ENCODE results near the gene CDK6. TPM values are rescaled to one million over a fixed set of nuclear protein-coding genes. Genes with fewer than 3 reads are reported as not detected.

The CDK6 gene
- total RNA-seq, 4 donors from 2014 or later: 1.2 to 6.9 (median 2.6) TPM

DNA sequence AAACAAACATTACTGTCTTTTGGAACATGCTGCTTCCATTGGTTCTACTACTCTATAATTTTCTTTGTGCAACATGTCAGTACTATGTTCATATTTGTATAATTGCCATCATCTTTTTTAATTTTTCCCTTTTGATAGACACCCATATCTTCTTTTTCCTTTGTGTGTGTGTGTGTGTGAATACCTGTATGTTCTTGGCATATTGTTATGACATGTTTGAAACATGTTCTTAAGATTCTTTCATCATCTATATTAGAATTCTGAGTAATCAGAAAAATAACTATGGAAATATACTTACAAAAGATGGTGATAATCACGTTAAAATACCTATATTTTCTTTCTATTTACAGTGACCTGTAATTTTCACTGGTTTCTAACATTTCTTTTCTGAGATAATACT is 3.5 kb upstream of the CDK6 start:
- DNase-seq (no peak), ATAC-seq (no peak)
- peaks cover 0 to 16% (median 13%) of the 10 kb centered on the region in 3 donors for H3K27me3 ChIP-seq
- TF ChIP-seq, protein P1, sequence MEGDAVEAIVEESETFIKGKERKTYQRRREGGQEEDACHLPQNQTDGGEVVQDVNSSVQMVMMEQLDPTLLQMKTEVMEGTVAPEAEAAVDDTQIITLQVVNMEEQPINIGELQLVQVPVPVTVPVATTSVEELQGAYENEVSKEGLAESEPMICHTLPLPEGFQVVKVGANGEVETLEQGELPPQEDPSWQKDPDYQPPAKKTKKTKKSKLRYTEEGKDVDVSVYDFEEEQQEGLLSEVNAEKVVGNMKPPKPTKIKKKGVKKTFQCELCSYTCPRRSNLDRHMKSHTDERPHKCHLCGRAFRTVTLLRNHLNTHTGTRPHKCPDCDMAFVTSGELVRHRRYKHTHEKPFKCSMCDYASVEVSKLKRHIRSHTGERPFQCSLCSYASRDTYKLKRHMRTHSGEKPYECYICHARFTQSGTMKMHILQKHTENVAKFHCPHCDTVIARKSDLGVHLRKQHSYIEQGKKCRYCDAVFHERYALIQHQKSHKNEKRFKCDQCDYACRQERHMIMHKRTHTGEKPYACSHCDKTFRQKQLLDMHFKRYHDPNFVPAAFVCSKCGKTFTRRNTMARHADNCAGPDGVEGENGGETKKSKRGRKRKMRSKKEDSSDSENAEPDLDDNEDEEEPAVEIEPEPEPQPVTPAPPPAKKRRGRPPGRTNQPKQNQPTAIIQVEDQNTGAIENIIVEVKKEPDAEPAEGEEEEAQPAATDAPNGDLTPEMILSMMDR (IDR thresholded peaks at IDR 0.05 in 4 of 5, conservative IDR thresholded peaks at IDR 0.05 in 1 of 5): no peak
- TF ChIP-seq POLR2A (IDR thresholded peaks at IDR 0.05): no peak
- H3K9me3 ChIP-seq: no peaks in the 10 kb centered on the region
- in situ Hi-C loops (cut with MboI; ENCODE audit: low sequenced_read_pairs in 4 of 4) (loop anchor here in 2 of 4 donors (10.0 to 25.0 kb wide), 2 partner anchors 215 to 228 kb away; no protein-coding TSS in a partner anchor), intact Hi-C loops (cut with DNase I; ENCODE audit: low total_unique reads) (loop anchor here (5.0 kb wide), 1 partner anchor 313 kb away; the partner anchor contains the start of genes PEX1 and RBM48)
- H3K4me1 ChIP-seq: no peaks in the 10 kb centered on the region
- H3K36me3 ChIP-seq: no peaks in the 10 kb centered on the region
- no peak overlapping the region for H3K27ac ChIP-seq
- no peak overlapping the region for H3K4me3 ChIP-seq

DNA sequence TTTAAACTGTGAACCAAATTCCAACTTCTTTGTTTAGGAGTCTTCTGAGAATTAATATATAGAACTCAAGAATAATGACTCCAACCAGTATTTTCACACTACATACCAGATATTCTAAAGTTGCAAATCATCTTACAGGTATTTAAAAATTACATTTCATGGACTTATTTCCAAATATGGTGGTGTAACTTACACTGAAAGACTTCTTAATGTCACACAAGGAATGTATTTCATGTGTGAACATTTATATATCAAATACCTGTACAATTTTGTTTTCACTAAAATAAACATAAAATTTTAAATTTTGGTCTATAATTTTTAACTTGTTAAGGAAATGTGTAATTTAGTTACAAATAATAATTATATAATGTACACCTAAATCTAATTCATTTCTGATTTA is 2.6 kb upstream of the CDK6 start:
- no peak for DNase-seq
- no peaks in the 10 kb centered on the region for H3K9me3 ChIP-seq
- TF ChIP-seq, protein P1 (IDR thresholded peaks at IDR 0.05 in 4 of 5, conservative IDR thresholded peaks at IDR 0.05 in 1 of 5): no peak
- TF ChIP-seq POLR2A (IDR thresholded peaks at IDR 0.05): no peak
- intact Hi-C loops (cut with DNase I; ENCODE audit: low total_unique reads): loop anchor here (5.0 kb wide), 1 partner anchor 312 kb away; the partner anchor contains the start of genes PEX1 and RBM48
- H3K4me3 ChIP-seq: no peak overlapping the region
- H3K27me3 ChIP-seq: peaks cover 0 to 26% (median 23%) of the 10 kb centered on the region in 3 donors
- ATAC-seq: no peak
- no peaks in the 10 kb centered on the region for H3K4me1 ChIP-seq
- in situ Hi-C loops (cut with MboI; ENCODE audit: low sequenced_read_pairs in 4 of 4): loop anchor here in 2 of 4 donors (10.0 to 25.0 kb wide), 2 partner anchors 214 to 227 kb away; no protein-coding TSS in a partner anchor
- no peaks in the 10 kb centered on the region for H3K36me3 ChIP-seq
- H3K27ac ChIP-seq: no peak overlapping the region

DNA sequence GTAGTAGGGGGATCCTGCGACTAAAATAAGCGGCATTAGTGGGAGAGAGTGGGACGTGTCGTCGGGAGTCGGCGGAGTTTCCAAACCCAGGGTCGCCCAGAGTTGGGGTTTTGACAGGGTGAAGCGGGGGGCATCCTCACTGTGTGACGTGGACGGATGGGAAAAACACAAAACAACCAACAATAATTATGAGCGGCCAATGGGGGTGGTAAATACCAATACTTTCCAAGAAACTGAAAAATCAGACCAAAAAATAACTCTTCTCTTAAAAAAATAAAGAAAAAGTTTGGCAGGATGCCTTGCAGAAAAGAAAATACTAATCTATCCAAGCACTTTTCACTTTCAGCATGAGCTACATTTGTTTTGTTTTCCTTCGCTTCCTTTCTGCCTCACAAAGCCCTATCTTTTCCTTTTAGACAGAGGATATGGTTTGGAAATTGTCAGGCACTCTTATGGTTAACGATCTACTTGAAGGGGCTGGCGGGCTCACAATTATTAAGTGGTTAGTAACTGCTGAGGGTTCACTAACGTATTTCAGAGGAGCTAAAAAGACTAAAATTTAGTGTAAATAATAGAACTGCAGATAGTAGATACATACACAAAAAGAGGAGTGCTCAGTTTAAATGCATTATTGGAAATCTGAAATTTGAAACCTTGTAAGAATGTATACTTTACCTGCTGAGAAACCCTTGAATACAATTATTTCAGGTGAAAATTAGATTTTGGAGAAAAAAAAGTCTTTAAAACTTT is 802 bp upstream of the CDK6 start:
- in situ Hi-C loops (cut with MboI; ENCODE audit: low sequenced_read_pairs in 4 of 4): loop anchor here in 2 of 4 donors (10.0 to 25.0 kb wide), 2 partner anchors 212 to 225 kb away; no protein-coding TSS in a partner anchor
- DNase-seq (no peak), ATAC-seq (no peak)
- Histone ChIP-seq H3K4me3 (peak overlapping the region; percentile 50 to 81 (median 70)), H3K27me3 (peaks cover 2 to 42% (median 39%) of the 10 kb centered on the region in 3 donors), H3K9me3 (no peaks in the 10 kb centered on the region), H3K36me3 (no peaks in the 10 kb centered on the region), H3K27ac (peak overlapping the region; percentile 17 to 80 (median 76)), H3K4me1 (no peaks in the 10 kb centered on the region)
- TF ChIP-seq POLR2A (IDR thresholded peaks at IDR 0.05): no peak
- TF ChIP-seq, protein P1 (IDR thresholded peaks at IDR 0.05 in 4 of 5, conservative IDR thresholded peaks at IDR 0.05 in 1 of 5): no peak
- intact Hi-C loops (cut with DNase I; ENCODE audit: low total_unique reads): loop anchor here (5.0 kb wide), 1 partner anchor 310 kb away; the partner anchor contains the start of genes PEX1 and RBM48

DNA sequence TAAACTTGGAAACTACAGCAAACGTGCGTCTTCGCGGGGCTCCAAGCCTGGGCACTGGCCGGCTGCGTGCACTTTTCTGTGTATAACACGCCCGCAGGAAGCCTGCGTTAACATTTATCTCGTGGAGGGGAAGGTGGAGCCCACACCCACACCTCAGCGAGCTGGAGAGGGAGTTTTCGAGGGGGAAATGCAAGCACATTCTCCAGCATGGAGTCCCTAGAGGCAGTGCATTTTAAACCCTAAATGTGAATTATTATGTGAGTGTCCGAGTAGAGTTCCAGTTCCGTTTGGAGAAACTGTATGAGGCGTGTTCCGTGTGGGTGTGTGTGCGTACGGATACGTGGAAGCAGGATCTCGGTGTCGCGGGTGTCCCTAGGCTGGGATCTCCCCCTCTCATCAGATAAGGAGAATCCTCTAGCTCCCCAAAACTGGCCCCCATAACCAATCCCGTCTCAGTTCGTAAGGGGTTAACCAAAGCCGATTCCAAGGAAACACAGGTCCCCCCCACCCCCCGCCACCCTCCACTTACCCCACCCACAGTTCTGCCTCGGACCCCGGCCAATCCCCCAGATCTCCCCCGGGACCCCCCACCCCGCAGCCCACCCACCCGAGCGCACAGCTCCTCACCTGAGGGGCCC is 403 bp downstream of the CDK6 start:
- Histone ChIP-seq H3K36me3 (no peaks in the 10 kb centered on the region), H3K27me3 (peaks cover 7 to 54% (median 51%) of the 10 kb centered on the region in 3 donors), H3K4me3 (peak overlapping the region; percentile 50 to 81 (median 70)), H3K4me1 (no peaks in the 10 kb centered on the region), H3K27ac (peak overlapping the region; percentile 74 to 80 (median 76)), H3K9me3 (no peaks in the 10 kb centered on the region)
- intact Hi-C loops (cut with DNase I; ENCODE audit: low total_unique reads) (loop anchor here (5.0 kb wide), 1 partner anchor 309 kb away; the partner anchor contains the start of genes PEX1 and RBM48), in situ Hi-C loops (cut with MboI; ENCODE audit: low sequenced_read_pairs in 4 of 4) (loop anchor here in 2 of 4 donors (10.0 to 25.0 kb wide), 2 partner anchors 211 to 224 kb away; no protein-coding TSS in a partner anchor)
- ATAC-seq (no peak), DNase-seq (no peak)
- TF ChIP-seq POLR2A (IDR thresholded peaks at IDR 0.05): no peak
- TF ChIP-seq, protein P1 (IDR thresholded peaks at IDR 0.05 in 4 of 5, conservative IDR thresholded peaks at IDR 0.05 in 1 of 5): no peak
